ENCODE results near the gene SYCP1.
A peak's percentile ranks its signal among the peaks of the same experiment; 100 is the strongest.
"Not testable (repeated sequence)": the region's sequence is repeated elsewhere in the genome, so short reads cannot be mapped to it uniquely, and the experiment has no call there.

The SYCP1 gene

DNA sequence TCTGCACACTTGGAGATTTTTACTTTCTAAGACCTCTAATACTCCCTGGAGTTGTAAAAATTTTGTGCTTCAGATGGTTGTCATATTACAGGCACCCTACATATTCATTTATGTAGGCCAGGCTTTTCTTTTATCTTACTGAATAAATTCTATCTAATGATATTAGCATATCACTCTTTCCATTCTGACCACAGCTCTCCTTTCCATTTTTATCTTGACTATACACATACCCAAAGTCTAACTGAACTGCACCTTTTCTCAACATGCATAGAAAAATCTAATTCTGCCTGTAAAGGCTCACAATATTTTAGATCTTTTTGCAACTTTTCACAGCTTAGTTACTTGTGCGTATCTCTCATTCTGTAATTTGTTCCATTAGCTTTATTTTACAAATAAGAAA lies 122.2 kb downstream of the SYCP1 start:
- no peak for DNase-seq

- peak; percentile 70 for DNase-seq
These were observed 124.7 kb downstream of the SYCP1 start for GRCh38 chr1:114979278-114979891.

- no peak for DNase-seq
These were observed 127.6 kb downstream of the SYCP1 start for GRCh38 chr1:114982251-114982650.

DNA sequence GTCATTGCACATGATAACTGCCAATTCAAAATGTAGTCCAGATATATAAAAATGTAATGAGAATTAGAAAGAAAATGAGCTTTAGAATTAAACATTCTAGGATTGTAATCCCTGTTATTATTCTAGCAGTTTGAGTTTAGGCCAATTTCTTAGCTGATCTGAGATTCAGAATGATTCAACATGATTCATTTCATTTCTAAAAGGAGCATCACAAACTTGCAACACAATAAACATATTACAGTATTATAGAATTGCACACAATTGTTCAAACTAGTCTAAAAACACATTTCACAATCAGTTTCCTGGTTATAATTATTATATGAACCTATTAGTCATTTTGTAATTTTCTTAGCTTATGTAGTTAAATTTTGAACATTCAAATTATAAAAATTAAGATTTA lies 131.6 kb downstream of the SYCP1 start:
- DNase-seq, result no peak

DNA sequence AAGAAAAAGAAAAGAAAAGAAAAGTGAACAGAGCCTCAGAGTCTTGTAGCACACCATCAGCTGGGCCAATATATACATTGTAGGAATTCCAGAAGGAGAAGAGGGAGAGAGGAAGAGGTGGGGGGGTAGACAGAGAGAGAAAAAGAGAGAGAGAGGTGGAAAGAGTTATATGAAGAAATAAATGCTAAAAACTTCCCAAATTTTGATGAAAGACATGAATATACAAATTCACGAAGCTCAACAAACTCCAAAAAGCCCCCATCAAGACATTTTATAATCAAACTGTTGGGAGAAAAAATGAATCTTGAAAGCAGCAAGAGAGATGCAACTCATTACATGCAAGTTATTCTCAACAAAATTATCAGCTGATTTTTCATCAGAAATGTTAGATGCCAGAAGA lies 133.4 kb downstream of the SYCP1 start:
- no peak for DNase-seq

DNA sequence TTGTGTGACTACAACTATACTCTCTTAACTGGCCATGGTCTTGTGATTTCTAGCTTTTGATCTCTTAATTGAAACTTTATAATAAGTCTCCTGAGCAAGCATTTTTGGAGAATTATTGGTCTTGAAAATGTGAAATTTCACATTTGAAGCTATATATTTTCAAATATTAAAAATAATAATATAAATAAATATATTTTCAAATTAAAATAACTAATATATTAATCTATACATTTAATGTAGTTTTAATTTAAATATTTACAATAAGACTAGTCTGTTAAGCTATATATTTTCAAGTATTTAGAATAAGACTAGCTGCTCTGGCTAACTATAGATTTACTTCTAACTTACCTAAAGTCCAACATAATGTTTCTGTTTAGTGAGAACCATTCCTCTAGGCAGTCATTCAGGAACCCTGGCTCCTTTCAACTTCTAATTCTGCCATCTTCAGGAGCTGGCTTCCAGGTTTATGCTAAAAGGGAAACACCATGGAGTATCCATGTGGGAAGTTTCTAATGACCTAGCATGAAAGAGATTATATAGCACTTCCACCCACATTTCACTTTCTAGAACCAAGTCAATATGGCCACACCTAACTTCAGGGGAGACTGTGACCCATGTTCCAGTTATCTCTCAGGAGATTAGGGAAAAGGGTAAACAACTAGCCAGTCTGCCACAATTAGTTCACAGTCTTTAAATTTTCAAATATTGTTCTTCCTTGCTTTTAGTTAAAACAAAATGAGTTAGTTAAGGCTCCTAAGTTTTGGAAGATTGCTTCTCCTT lies 143.0 kb downstream of the SYCP1 start:
- DNase-seq, result no peak

DNA sequence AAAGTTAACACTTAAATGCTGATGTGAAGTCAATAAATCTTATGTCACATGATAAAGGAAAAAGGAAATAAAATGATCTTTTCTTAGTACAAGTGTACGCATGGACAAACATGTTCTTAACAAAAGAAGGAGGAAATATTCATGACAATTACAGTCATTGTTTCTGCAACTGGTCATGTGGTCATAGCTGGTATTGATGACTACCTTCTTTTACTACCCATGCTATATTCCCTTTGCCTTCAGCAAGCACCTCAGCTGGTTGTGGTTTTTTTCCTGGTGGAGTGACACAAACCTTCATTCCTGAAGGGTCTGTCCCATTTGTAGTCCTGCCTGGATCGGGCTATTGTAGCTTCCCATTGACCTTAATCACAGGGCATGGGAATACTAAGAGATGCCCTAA lies 151.5 kb downstream of the SYCP1 start:
- no peak for DNase-seq

DNA sequence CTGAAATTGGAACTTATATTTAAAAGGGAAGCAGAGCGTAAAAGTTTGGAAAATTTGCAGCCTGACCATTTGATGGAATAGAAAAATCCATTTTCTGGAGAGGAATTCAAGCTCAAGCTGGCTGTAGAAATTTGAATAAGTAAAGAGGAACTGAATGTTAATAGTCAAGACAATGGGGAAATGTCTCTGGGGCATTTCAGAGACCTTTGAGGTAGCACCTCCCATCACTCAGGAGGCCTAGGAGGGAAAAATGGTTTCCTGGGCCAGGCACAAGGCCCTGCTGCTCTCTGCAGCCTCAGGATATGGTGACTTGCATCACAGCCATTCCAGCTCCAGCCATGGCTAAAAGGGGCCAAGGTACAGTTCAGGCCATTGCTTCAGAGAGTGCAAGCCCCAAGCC lies 157.3 kb downstream of the SYCP1 start:
- no peak for DNase-seq

GRCh38 chr1:115012434-115012833 lies 157.8 kb downstream of the SYCP1 start:
- no peak for DNase-seq

GRCh38 chr1:115013792-115014191 lies 159.1 kb downstream of the SYCP1 start:
- no peak for DNase-seq

GRCh38 chr1:115019549-115019948 lies 164.9 kb downstream of the SYCP1 start:
- DNase-seq, result not testable (repeated sequence)

DNA sequence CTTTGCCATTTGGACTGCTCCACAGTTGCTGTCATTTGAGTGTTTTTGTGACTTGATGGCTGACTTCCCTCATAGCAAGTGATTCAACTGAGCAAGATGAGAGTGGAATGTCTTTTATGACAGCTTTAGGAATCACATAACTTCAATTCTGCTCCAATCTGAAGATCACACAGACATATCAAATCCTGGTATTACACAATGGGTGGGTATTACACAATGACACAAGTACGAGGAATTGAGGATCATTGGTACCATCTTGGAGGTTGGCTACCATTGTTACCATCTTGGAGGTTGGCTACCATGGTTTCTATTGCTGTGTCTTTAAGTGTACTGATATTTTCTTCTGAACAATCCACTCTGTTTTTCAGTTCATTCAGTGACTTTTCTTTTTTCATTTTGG lies 166.5 kb downstream of the SYCP1 start:
- no peak for DNase-seq

- DNase-seq, result no peak
These were observed 168.9 kb downstream of the SYCP1 start for GRCh38 chr1:115023593-115023992.

DNA sequence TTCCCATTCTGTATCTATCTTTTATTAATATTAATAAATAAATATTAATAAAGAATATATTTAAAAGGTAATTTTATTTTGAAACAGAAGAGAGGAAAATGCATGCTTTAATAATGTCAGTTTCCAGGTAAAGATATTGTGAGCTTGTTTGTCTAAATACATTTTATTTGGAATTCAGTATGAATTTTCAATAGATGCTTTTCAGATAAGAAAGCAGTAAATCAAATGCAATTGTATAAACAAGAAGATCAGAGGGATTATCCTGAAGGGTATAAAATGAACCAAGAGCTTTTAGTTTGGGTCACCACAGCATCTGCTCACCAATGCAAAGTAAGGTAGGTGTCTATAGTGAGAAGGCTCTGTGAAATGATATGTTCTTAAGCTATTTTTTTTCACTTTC lies 174.9 kb downstream of the SYCP1 start, which contains the start of gene TSHB:
Gene TSHB (plus strand): TSS at position 301 of the 400 bp plus-strand sequence. CDS start 3,537 bp downstream, outside the sequence.
- DNase-seq, result no peak

DNA sequence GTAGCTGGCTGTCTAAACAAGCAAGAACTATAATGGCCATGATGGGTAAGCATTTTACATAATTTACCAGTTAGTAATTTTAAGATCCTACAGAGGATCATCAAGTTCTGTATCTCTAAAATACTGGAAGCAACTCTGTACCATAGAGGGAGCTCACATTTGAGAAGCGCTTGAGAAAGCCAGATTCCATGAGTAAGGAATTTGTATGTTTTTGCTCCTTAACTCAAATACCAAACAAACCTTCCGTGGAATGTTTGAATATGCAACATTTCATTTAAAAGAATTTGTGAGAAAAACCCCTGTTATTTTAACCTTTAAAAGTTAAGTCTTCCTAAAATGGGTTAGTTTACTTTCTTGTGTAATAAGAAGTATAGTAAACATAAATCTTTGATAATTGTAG lies 176.9 kb downstream of the SYCP1 start:
- no peak for DNase-seq

DNA sequence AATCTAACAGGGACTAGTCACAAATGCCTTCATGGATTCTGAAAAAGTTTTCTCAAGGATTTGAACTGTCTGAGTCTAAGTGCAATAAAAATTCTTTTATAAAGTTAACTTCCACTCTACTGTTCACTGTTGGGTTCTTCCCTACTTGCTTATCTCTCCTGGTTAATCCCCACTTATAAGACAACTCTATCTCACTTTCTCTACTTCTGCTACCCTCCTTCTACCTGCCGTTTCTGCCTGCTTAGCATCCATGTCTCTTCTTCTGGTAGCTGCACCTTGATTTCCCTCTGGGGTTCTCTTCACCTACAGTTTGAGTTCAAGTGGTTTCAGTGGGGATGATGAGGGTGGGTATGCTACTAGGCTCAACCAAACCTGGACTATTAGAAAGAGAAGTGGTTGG lies 181.0 kb downstream of the SYCP1 start:
- no peak for DNase-seq

DNA sequence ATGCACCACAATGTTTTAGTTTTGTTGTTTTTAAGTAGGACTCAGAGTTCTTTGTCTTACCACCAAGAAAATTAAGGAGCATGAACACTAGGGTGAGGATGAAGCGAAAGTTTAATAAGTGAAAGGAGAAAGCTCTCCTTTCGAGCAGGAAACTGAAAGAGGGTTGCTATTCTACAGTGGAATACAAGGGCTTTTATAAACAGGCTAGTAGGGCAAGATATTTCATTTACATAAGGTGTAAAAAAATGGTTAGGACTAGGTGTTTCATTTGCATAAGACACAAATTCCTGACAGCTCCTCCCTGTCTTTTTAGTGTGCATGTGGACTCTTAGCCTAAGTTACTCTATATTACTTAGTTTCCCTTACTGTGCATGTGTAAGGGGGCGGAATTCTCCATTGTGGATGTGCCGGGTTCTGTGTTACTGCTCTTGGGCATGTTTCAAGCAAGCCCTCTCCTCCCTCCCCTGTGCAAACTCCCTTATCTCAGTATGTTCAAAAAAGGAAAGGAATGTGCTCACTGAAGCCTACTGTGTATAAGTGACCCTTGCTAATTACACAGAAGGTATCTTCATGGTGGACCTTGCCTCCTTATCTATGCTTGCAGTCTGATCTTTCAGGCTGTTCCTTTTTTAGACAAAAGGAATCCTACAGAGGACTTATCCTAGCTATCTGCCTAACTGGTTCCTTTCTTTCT lies 182.3 kb downstream of the SYCP1 start:
- DNase-seq, result no peak

GRCh38 chr1:115040501-115040900 lies 185.8 kb downstream of the SYCP1 start:
- no peak for DNase-seq

GRCh38 chr1:115041654-115042053 lies 187.0 kb downstream of the SYCP1 start:
- DNase-seq, result no peak

All from NCI-H345 (cell line).